ENCODE results near the gene STH.
"Not testable (repeated sequence)": the region's sequence is repeated elsewhere in the genome, so short reads cannot be mapped to it uniquely, and the experiment has no call there.

Gene STH

GRCh38 chr17:45998987-45999899, at the start of gene STH:
TSS of gene STH (plus strand) at chr17:45999250. CDS start at chr17:45999280, 30 bp downstream.
- DNase-seq (ENCODE audit: low read depth in 2 of 2) = no peak

GRCh38 chr17:45949755-45950320, 49.2 kb upstream of the STH start:
- DNase-seq (ENCODE audit: low read depth in 2 of 2) = no peak

GRCh38 chr17:45950888-45951287, 48.2 kb upstream of the STH start:
- DNase-seq (ENCODE audit: low read depth in 2 of 2) = no peak

- DNase-seq (ENCODE audit: low read depth in 2 of 2) = no peak
These were observed 47.6 kb upstream of the STH start for GRCh38 chr17:45951403-45951802.

GRCh38 chr17:45951941-45952340, 47.1 kb upstream of the STH start:
- DNase-seq (ENCODE audit: low read depth in 2 of 2) = no peak

GRCh38 chr17:45952814-45953320, 46.2 kb upstream of the STH start:
- DNase-seq (ENCODE audit: low read depth in 2 of 2) = no peak

- DNase-seq (ENCODE audit: low read depth in 2 of 2) = no peak
These were observed 45.5 kb upstream of the STH start for GRCh38 chr17:45953561-45953960.

GRCh38 chr17:45954914-45955313, 44.1 kb upstream of the STH start:
- no peak for DNase-seq (ENCODE audit: low read depth in 2 of 2)

GRCh38 chr17:45955326-45955725, 43.7 kb upstream of the STH start:
- no peak for DNase-seq (ENCODE audit: low read depth in 2 of 2)

GRCh38 chr17:45956090-45956489, 43.0 kb upstream of the STH start:
- no peak for DNase-seq (ENCODE audit: low read depth in 2 of 2)

- DNase-seq (ENCODE audit: low read depth in 2 of 2) = not testable (repeated sequence)
These were observed 42.3 kb upstream of the STH start for GRCh38 chr17:45956746-45957145.

- DNase-seq (ENCODE audit: low read depth in 2 of 2) = no peak
These were observed 40.7 kb upstream of the STH start for GRCh38 chr17:45958307-45958706.

GRCh38 chr17:45958994-45959665, 39.9 kb upstream of the STH start:
- no peak for DNase-seq (ENCODE audit: low read depth in 2 of 2)

- DNase-seq (ENCODE audit: low read depth in 2 of 2) = no peak
These were observed 38.7 kb upstream of the STH start for GRCh38 chr17:45960311-45960710.

GRCh38 chr17:45961206-45961605, 37.8 kb upstream of the STH start:
- no peak for DNase-seq (ENCODE audit: low read depth in 2 of 2)

- no peak for DNase-seq (ENCODE audit: low read depth in 2 of 2)
These were observed 36.7 kb upstream of the STH start for GRCh38 chr17:45962221-45962972.

- DNase-seq (ENCODE audit: low read depth in 2 of 2) = no peak
These were observed 35.8 kb upstream of the STH start for GRCh38 chr17:45963283-45963682.

GRCh38 chr17:45963889-45964288, 35.2 kb upstream of the STH start:
- no peak for DNase-seq (ENCODE audit: low read depth in 2 of 2)

GRCh38 chr17:45964634-45965033, 34.4 kb upstream of the STH start:
- DNase-seq (ENCODE audit: low read depth in 2 of 2) = no peak

- no peak for DNase-seq (ENCODE audit: low read depth in 2 of 2)
These were observed 33.2 kb upstream of the STH start for GRCh38 chr17:45965812-45966211.

GRCh38 chr17:45966606-45967280, 32.3 kb upstream of the STH start:
- DNase-seq (ENCODE audit: low read depth in 2 of 2) = no peak
